Measurements from ENCODE around the gene C8G. TPM values are rescaled to one million over a fixed set of nuclear protein-coding genes. Genes with fewer than 3 reads are reported as not detected.
A peak's percentile ranks its signal among the peaks of the same experiment; 100 is the strongest.

C8G gene
- total RNA-seq, 1 donor from 2014 or later = 2.8 TPM

DNA sequence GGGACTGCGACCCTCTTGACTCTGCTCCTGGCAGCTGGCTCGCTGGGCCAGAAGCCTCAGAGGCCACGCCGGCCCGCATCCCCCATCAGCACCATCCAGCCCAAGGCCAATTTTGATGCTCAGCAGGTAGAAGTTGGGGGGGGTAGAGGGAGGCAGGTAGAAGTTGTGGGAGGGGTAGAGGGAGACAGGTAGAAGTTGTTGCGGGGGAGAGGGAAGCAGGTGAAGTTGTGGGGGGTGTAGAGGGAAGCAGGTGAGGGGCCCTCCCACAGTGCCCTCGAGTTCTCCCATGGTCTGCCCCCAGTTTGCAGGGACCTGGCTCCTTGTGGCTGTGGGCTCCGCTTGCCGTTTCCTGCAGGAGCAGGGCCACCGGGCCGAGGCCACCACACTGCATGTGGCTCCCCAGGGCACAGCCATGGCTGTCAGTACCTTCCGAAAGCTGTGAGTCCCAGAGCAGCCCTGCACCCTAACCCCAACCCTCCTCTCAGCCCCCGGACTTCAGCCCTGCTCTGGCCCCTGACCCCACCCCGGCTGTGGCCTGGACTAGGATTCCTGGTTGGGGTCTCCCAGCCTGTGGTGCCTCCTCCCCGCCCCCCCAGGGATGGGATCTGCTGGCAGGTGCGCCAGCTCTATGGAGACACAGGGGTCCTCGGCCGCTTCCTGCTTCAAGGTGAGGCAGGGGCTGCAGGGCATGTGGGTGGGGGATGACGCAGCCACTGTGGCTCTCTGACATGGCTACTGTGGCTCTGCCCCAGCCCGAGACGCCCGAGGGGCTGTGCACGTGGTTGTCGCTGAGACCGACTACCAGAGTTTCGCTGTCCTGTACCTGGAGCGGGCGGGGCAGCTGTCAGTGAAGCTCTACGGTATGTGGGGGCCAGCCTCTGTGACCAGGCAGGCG, 537 bp downstream of the C8G start:
- Mint-ChIP-seq H3K27me3 (no peaks in the 10 kb centered on the region), H3K27ac (no peak overlapping the region), H3K4me1 (ENCODE audit: low read depth) (peaks cover 2% of the 10 kb centered on the region), H3K36me3 (ENCODE audit: insufficient read depth) (no peaks in the 10 kb centered on the region), H3K9me3 (ENCODE audit: low read depth) (no peaks in the 10 kb centered on the region), H3K4me3 (ENCODE audit: low read depth) (no peak overlapping the region)
- DNase-seq (ENCODE audit: low spot score, unreplicated experiment) = no peak
- TF ChIP-seq, protein P1, sequence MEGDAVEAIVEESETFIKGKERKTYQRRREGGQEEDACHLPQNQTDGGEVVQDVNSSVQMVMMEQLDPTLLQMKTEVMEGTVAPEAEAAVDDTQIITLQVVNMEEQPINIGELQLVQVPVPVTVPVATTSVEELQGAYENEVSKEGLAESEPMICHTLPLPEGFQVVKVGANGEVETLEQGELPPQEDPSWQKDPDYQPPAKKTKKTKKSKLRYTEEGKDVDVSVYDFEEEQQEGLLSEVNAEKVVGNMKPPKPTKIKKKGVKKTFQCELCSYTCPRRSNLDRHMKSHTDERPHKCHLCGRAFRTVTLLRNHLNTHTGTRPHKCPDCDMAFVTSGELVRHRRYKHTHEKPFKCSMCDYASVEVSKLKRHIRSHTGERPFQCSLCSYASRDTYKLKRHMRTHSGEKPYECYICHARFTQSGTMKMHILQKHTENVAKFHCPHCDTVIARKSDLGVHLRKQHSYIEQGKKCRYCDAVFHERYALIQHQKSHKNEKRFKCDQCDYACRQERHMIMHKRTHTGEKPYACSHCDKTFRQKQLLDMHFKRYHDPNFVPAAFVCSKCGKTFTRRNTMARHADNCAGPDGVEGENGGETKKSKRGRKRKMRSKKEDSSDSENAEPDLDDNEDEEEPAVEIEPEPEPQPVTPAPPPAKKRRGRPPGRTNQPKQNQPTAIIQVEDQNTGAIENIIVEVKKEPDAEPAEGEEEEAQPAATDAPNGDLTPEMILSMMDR (IDR thresholded peaks at IDR 0.05; ENCODE audit: unreplicated experiment) = no peak

DNA sequence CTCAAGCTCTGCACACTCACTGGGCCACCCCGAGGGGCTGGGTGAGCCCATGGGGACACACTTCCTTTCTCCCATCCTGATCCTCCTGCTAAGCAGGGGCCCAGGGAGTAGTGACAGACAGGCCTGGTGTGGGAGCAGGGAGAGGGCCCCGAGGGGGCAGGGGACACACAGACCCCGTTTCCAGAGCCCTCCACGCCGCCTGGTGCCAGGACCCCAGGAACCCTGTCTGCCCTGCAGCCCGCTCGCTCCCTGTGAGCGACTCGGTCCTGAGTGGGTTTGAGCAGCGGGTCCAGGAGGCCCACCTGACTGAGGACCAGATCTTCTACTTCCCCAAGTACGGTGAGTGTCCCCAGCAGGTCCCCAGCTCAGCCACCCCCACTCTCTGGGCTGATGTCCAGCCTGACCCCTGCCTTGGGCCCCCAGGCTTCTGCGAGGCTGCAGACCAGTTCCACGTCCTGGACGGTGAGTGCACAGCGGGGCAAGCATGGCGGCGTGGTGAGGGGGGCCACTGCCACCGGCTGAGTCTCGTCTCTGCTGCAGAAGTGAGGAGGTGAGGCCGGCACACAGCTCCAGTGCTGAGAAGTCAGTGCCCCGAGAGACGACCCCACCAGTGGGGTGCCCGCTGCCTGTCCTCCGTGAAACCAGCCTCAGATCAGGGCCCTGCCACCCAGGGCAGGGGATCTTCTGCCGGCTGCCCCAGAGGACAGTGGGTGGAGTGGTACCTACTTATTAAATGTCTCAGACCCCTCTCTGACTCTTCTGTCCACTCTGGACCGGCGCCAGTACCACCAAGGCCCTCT, 1.4 kb downstream of the C8G start:
- Mint-ChIP-seq H3K27ac (no peak overlapping the region), H3K4me3 (ENCODE audit: low read depth) (no peak overlapping the region), H3K36me3 (ENCODE audit: insufficient read depth) (no peaks in the 10 kb centered on the region), H3K9me3 (ENCODE audit: low read depth) (no peaks in the 10 kb centered on the region), H3K4me1 (ENCODE audit: low read depth) (peaks cover 2% of the 10 kb centered on the region), H3K27me3 (no peaks in the 10 kb centered on the region)
- DNase-seq (ENCODE audit: low spot score, unreplicated experiment) = no peak
- TF ChIP-seq, protein P1 (IDR thresholded peaks at IDR 0.05; ENCODE audit: unreplicated experiment) = no peak

DNA sequence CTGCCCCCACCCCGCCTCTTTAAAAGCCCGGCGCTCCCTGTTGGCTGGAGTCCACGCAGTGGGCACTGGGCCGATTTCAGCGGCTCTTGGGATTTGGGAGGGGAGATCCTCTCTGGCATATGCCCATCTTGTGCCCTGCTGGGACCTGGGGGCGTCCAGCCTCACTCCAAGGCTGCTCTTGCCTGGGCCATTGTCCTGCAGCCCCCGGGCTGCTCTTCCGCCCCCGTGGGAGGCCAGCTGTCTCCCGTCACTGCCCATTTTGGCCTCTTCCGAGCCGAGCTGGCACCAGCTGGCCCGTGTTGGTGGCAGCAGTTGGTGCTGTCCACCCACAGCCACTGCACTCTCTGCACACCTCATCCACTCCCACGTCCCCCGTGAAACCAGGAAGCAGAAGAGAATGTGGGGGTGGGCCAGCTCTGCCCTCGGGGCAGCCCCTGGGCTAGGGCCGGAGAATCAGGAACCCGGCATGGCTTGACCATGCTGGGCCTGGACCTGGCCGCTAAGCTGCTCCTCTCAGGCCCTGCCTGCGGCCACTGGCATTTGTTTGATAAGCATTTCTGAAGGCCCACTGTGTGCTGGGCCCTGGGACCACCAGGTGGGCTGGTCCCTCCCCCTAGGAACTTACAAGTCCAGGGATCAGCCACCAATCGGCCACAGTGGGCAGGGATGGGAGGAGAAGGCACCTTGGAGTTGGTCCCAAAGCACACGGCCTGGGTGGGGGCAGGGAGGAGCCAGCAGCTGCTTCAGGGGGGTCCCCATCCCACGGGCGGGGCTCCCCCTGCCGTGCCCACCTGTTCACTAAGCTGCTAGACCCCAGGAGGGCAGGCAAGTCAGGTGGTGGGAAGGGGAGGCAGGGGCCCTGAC, 2.2 kb downstream of the C8G start:
- no peak overlapping the region for H3K27ac Mint-ChIP-seq

DNA sequence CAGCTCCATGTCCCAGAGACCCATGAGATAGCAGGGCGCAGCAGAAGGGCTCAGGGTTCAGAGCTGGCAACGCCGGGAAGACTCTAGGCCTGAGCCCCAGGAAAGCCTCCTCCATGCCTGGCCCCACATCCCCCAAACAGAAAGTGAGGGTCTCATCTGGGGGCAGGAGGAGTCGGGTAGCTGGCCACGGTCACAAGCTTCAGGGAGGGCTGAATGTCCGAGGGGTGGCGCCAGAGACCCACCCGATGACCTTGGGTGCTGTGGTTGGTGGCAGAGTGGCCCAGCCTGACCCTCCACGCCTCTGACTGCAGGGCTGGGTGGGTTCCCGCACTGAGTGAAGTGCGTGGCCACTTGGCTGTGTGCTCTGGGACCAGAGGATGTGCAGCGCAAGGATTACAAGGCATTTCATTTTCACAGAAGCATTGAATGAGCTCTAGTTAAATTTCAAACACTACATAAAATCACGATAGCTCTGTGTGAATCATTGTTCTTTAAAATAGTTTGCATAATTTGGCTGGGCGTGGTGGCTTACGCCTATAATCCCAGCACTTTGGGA, 3.0 kb downstream of the C8G start:
- no peak for DNase-seq (ENCODE audit: low spot score, unreplicated experiment)
- Mint-ChIP-seq H3K4me3 (ENCODE audit: low read depth) (peak overlapping the region; percentile 59), H3K27ac (peak overlapping the region; percentile 69), H3K36me3 (ENCODE audit: insufficient read depth) (no peaks in the 10 kb centered on the region), H3K27me3 (no peaks in the 10 kb centered on the region), H3K4me1 (ENCODE audit: low read depth) (peaks cover 2% of the 10 kb centered on the region), H3K9me3 (ENCODE audit: low read depth) (no peaks in the 10 kb centered on the region)
- TF ChIP-seq, protein P1 (IDR thresholded peaks at IDR 0.05; ENCODE audit: unreplicated experiment) = peak; percentile 53

More for the DNA sequence above, 2.2 kb downstream of the C8G start:
- Mint-ChIP-seq H3K9me3 (ENCODE audit: low read depth) (no peaks in the 10 kb centered on the region), H3K4me1 (ENCODE audit: low read depth) (peaks cover 2% of the 10 kb centered on the region), H3K36me3 (ENCODE audit: insufficient read depth) (no peaks in the 10 kb centered on the region), H3K4me3 (ENCODE audit: low read depth) (no peak overlapping the region), H3K27me3 (no peaks in the 10 kb centered on the region)
- TF ChIP-seq, protein P1 (IDR thresholded peaks at IDR 0.05; ENCODE audit: unreplicated experiment) = no peak
- no peak for DNase-seq (ENCODE audit: low spot score, unreplicated experiment)

Measured in progenitor cell of endocrine pancreas (in vitro differentiated cells).